BE2C (cell line): ENCODE measurements around the gene PCBP3.

Source experiments
- DNase-seq: peaks from one replicate; pipeline ENCODE4 v3.0.0-alpha.2; 2020
- H3K27me3 ChIP-seq: fragments of 250-450 bp; sonication (Bioruptor Pico); 2 replicates; pipeline ENCODE4 v1.5.1; 2020; ENCODE audit warnings: mild to moderate bottlenecking
- H3K36me3 ChIP-seq: fragments of 250-450 bp; sonication (Bioruptor Pico); 2 replicates; pipeline ENCODE4 v1.5.1; 2020; ENCODE audit warnings: mild to moderate bottlenecking
- H3K4me1 ChIP-seq: fragments of 250-450 bp; sonication (Bioruptor Pico); 2 replicates; pipeline ENCODE4 v1.5.1; 2020
- H3K4me3 ChIP-seq: 2 replicates; pipeline ENCODE4 v1.5.1; 2011; ENCODE audit warnings: low read depth, low read length
- H3K9me3 ChIP-seq: fragments of 250-450 bp; sonication (Bioruptor Pico); 2 replicates; pipeline ENCODE4 v1.5.1; 2020
- CTCF ChIP-seq: IDR thresholded peaks from 2 replicates; pipeline ENCODE4 v1.5.1; 2012; ENCODE audit warnings: mild to moderate bottlenecking, low read depth, low read length

Gene PCBP3

DNA sequence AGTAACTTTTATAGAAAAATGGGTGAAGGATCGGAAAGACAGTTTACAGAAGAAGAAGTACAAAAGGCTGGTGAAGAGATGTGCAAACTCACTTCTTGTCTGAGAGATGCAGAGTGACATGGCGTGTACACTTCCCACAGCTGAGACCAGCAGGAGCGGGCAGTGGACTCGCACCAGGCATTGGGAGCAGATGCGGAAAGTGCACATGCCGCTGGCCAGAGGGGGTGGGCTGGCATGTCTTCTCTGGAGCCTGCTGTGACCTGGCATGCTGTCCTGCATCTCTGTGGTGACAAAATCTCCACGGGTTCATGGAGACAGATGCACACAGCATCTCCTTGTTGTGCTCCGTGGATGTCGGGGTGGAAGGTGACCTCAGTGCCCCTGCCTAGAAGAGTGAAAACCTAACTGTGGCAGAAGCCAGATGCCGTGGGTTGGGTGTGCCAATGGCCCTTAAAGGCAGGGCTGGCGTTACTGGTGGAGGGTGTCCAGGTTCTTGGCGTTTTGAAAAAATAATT lies 209.4 kb downstream of the PCBP3 start:
- no peak overlapping the region for H3K4me3 ChIP-seq
- H3K4me1 ChIP-seq, result no peaks in the 10 kb centered on the region
- no peaks in the 10 kb centered on the region for H3K27me3 ChIP-seq
- H3K36me3 ChIP-seq, result peaks cover 4% of the 10 kb centered on the region
- no peaks in the 10 kb centered on the region for H3K9me3 ChIP-seq
- no peak for TF ChIP-seq CTCF
- DNase-seq, result no peak

DNA sequence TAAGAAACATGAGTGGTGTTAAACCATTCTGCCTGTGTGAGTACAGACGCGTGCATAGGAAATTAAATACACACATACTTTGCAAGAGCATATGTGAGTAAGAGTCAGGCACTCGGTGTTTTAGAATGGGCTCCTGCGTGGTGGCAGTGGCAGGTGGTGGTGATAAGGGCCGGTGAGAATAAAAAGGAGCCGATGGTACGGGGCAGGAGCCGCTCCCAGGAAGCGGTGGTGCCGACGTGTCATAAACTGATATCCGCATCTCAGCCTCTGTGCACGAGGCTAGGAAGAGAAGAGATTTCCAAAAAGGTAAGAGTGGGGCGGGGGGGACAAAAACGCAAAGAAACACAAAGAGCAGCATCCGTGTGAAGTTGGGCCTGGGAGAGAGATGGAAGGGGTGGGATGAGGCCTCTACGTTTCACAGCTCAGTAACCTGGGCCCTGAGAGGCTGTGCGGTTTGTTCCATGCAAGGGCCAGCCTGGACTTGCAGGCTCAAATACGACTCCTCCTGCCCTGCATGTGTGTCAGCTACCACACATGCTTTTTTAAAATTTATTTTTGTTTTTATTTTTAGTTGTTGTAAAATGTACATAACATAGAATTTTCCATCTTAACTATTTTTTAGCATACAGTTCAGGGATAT lies 210.3 kb downstream of the PCBP3 start:
- no peak for DNase-seq

GRCh38 chr21:45854690-45855247 lies 211.2 kb downstream of the PCBP3 start:
- H3K4me3 ChIP-seq, result no peak overlapping the region
- peaks cover 11% of the 10 kb centered on the region for H3K36me3 ChIP-seq
- H3K9me3 ChIP-seq, result no peaks in the 10 kb centered on the region
- TF ChIP-seq CTCF, result no peak
- DNase-seq, result no peak
- no peaks in the 10 kb centered on the region for H3K4me1 ChIP-seq
- no peaks in the 10 kb centered on the region for H3K27me3 ChIP-seq

More for the DNA sequence above, 210.3 kb downstream of the PCBP3 start:
- no peaks in the 10 kb centered on the region for H3K27me3 ChIP-seq
- no peaks in the 10 kb centered on the region for H3K9me3 ChIP-seq
- no peaks in the 10 kb centered on the region for H3K4me1 ChIP-seq
- peaks cover 4% of the 10 kb centered on the region for H3K36me3 ChIP-seq
- TF ChIP-seq CTCF, result no peak
- H3K4me3 ChIP-seq, result no peak overlapping the region

GRCh38 chr21:45855248-45855811 lies 211.8 kb downstream of the PCBP3 start:
- no peaks in the 10 kb centered on the region for H3K9me3 ChIP-seq
- H3K36me3 ChIP-seq, result peaks cover 15% of the 10 kb centered on the region
- no peaks in the 10 kb centered on the region for H3K27me3 ChIP-seq
- TF ChIP-seq CTCF, result no peak
- no peak for DNase-seq
- H3K4me1 ChIP-seq, result no peaks in the 10 kb centered on the region
- H3K4me3 ChIP-seq, result no peak overlapping the region

GRCh38 chr21:45856442-45856841 lies 212.9 kb downstream of the PCBP3 start:
- Histone ChIP-seq H3K4me1 (no peaks in the 10 kb centered on the region), H3K9me3 (no peaks in the 10 kb centered on the region), H3K4me3 (no peak overlapping the region), H3K36me3 (peaks cover 17% of the 10 kb centered on the region), H3K27me3 (no peaks in the 10 kb centered on the region)
- DNase-seq, result no peak
- TF ChIP-seq CTCF, result no peak

DNA sequence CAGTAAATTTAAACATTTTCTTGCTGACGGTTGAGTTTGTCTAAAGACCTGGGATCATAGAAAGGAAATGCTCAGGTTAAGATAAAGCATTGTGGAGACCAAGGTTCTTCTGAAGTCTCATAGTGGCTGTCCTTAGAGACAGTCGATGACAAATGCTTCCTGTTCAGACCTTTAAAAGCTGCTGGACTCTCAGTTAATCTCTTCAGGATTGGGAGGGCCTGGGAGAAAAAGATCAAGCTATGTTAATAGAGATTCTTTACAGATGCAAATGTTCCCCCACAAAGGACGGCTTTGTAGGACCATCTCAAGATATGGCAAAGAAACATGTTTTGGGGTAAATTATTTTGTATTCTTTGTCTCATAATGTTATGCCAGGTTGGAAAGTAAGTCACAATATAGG lies 213.4 kb downstream of the PCBP3 start:
- Histone ChIP-seq H3K27me3 (no peaks in the 10 kb centered on the region), H3K4me3 (no peak overlapping the region), H3K36me3 (peaks cover 20% of the 10 kb centered on the region), H3K9me3 (no peaks in the 10 kb centered on the region), H3K4me1 (no peaks in the 10 kb centered on the region)
- TF ChIP-seq CTCF, result no peak
- no peak for DNase-seq
